SK-N-SH treated with all-trans-retinoic acid at 6 μM for 48 hours (cell line): ENCODE results near the gene PLEKHH1.

Source experiments
- ESRRG ChIP-seq: fragments of 250-450 bp; sonication (Bioruptor Pico); IDR thresholded peaks from 2 replicates; pipeline ENCODE4 v1.6.1; 2021; ENCODE audit warnings: mild to moderate bottlenecking
- ISL1 ChIP-seq: fragments of 250-450 bp; sonication (Bioruptor Pico); IDR thresholded peaks from 2 replicates; pipeline ENCODE4 v2.1.2; 2022; ENCODE audit warnings: mild to moderate bottlenecking, moderate library complexity
- RARB ChIP-seq: fragments of 250-450 bp; sonication (Bioruptor Pico); IDR thresholded peaks from 2 replicates; pipeline ENCODE4 v1.8.0; 2021; ENCODE audit warnings: mild to moderate bottlenecking, moderate library complexity
- TOX ChIP-seq: fragments of 250-450 bp; sonication (Bioruptor Pico); IDR thresholded peaks from 2 replicates; pipeline ENCODE4 v1.8.0; 2021; ENCODE audit warnings: mild to moderate bottlenecking, moderate library complexity, borderline replicate concordance
- ZFP3 ChIP-seq: fragments of 250-450 bp; sonication (Bioruptor Pico); IDR thresholded peaks from 2 replicates; pipeline ENCODE4 v1.5.0; 2020; ENCODE audit warnings: mild to moderate bottlenecking, moderate library complexity
- ZFP30 ChIP-seq: fragments of 450-650 bp; formaldehyde crosslinking; IDR thresholded peaks from 2 replicates; pipeline ENCODE4 v1.5.0; 2022; ENCODE audit warnings: mild to moderate bottlenecking, moderate library complexity
- ZNF565 ChIP-seq: fragments of 450-650 bp; formaldehyde crosslinking; conservative IDR thresholded peaks from 2 replicates; pipeline ENCODE4 v1.5.0; 2020; ENCODE audit warnings: low read depth, mild to moderate bottlenecking, moderate library complexity
- ZNF8 ChIP-seq: fragments of 450-650 bp; formaldehyde crosslinking; IDR thresholded peaks from 2 replicates; pipeline ENCODE4 v1.5.0; 2020; ENCODE audit warnings: mild to moderate bottlenecking, moderate library complexity
- TF ChIP-seq, protein P1 (sequence below): fragments of 250-450 bp; sonication (Bioruptor Pico); IDR thresholded peaks from 2 replicates; pipeline ENCODE4 v1.8.0; 2020; ENCODE audit warnings: mild to moderate bottlenecking, moderate library complexity, borderline replicate concordance

DNA sequence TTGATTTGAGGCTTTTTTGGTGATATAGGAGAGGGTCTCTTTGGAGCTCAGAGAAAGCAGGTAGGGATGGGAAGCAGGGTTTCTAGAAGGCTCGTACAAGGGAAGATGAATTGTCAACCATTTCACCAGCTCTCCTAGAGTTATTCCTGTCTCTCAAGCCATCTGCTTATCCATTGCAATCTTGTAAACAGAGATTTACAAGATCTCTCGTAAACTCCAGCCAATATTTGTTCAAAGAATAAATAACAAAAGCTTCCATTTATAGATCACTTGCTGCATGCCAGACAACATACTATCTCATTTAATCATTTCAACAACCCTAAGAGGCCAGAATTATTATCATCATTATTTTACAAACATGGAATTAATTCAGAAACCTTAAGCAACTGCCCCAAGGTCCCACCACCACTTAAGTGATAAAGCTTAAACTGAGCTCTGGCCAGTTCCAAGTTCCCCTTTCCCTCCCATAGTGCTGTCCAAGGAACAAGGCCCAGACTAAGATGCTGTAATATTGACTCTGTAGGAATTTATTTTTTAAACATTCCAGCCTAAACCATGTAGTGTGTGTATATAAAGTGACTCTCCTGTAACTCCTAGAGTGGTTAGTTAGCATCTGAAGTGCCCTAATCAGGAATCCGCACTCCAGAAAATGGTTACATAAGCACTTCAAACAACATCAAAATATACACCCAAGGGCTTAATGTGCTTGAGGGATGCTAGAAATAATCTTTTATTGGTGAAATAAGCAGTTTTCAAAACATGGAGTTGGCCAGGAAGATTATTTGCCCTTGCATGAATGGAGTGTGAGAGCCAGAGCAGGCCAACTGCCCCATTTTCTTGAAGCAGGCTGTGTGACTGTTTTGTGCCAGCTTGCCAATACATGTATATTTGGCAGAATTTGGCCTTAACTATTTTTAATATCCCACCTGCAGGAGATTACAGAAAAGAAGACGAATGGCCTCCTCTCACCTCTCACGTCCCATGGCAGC, 2.8 kb upstream of the PLEKHH1 start:
- TF ChIP-seq ZFP3 (CRISPR knock-in tag) = no peak
- TF ChIP-seq ZFP30 = no peak
- no peak for TF ChIP-seq ISL1
- TF ChIP-seq, protein P1, sequence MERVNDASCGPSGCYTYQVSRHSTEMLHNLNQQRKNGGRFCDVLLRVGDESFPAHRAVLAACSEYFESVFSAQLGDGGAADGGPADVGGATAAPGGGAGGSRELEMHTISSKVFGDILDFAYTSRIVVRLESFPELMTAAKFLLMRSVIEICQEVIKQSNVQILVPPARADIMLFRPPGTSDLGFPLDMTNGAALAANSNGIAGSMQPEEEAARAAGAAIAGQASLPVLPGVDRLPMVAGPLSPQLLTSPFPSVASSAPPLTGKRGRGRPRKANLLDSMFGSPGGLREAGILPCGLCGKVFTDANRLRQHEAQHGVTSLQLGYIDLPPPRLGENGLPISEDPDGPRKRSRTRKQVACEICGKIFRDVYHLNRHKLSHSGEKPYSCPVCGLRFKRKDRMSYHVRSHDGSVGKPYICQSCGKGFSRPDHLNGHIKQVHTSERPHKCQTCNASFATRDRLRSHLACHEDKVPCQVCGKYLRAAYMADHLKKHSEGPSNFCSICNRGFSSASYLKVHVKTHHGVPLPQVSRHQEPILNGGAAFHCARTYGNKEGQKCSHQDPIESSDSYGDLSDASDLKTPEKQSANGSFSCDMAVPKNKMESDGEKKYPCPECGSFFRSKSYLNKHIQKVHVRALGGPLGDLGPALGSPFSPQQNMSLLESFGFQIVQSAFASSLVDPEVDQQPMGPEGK (CRISPR knock-in tag) = no peak
- TF ChIP-seq ESRRG (CRISPR knock-in tag) = no peak
- TF ChIP-seq ZNF565 = no peak
- no peak for TF ChIP-seq RARB (CRISPR knock-in tag)
- no peak for TF ChIP-seq TOX (CRISPR knock-in tag)
- no peak for TF ChIP-seq ZNF8 (CRISPR knock-in tag)
